ENCODE measurements around the gene CDK5RAP2. TPM values are rescaled to one million over a fixed set of nuclear protein-coding genes. Genes with fewer than 3 reads are reported as not detected.

The CDK5RAP2 gene
- total and polyA plus RNA-seq, 9 of the 15 experiments (the other 6 are each of a cell fraction or from before 2014, with no cell fraction given), result 19.9 to 68.8 (median 42.2) TPM

GRCh38 chr9:120536094-120536493, 43.9 kb downstream of the CDK5RAP2 start (continued):
- TF ChIP-seq, protein P1, sequence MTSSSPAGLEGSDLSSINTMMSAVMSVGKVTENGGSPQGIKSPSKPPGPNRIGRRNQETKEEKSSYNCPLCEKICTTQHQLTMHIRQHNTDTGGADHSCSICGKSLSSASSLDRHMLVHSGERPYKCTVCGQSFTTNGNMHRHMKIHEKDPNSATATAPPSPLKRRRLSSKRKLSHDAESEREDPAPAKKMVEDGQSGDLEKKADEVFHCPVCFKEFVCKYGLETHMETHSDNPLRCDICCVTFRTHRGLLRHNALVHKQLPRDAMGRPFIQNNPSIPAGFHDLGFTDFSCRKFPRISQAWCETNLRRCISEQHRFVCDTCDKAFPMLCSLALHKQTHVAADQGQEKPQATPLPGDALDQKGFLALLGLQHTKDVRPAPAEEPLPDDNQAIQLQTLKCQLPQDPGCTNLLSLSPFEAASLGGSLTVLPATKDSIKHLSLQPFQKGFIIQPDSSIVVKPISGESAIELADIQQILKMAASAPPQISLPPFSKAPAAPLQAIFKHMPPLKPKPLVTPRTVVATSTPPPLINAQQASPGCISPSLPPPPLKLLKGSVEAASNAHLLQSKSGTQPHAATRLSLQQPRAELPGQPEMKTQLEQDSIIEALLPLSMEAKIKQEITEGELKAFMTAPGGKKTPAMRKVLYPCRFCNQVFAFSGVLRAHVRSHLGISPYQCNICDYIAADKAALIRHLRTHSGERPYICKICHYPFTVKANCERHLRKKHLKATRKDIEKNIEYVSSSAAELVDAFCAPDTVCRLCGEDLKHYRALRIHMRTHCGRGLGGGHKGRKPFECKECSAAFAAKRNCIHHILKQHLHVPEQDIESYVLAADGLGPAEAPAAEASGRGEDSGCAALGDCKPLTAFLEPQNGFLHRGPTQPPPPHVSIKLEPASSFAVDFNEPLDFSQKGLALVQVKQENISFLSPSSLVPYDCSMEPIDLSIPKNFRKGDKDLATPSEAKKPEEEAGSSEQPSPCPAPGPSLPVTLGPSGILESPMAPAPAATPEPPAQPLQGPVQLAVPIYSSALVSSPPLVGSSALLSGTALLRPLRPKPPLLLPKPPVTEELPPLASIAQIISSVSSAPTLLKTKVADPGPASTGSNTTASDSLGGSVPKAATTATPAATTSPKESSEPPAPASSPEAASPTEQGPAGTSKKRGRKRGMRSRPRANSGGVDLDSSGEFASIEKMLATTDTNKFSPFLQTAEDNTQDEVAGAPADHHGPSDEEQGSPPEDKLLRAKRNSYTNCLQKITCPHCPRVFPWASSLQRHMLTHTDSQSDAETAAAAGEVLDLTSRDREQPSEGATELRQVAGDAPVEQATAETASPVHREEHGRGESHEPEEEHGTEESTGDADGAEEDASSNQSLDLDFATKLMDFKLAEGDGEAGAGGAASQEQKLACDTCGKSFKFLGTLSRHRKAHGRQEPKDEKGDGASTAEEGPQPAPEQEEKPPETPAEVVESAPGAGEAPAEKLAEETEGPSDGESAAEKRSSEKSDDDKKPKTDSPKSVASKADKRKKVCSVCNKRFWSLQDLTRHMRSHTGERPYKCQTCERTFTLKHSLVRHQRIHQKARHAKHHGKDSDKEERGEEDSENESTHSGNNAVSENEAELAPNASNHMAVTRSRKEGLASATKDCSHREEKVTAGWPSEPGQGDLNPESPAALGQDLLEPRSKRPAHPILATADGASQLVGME (CRISPR knock-in tag; IDR thresholded peaks at IDR 0.05), result no peak
- TF ChIP-seq, protein P2, sequence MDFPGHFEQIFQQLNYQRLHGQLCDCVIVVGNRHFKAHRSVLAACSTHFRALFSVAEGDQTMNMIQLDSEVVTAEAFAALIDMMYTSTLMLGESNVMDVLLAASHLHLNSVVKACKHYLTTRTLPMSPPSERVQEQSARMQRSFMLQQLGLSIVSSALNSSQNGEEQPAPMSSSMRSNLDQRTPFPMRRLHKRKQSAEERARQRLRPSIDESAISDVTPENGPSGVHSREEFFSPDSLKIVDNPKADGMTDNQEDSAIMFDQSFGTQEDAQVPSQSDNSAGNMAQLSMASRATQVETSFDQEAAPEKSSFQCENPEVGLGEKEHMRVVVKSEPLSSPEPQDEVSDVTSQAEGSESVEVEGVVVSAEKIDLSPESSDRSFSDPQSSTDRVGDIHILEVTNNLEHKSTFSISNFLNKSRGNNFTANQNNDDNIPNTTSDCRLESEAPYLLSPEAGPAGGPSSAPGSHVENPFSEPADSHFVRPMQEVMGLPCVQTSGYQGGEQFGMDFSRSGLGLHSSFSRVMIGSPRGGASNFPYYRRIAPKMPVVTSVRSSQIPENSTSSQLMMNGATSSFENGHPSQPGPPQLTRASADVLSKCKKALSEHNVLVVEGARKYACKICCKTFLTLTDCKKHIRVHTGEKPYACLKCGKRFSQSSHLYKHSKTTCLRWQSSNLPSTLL (IDR thresholded peaks at IDR 0.05), result no peak

DNA sequence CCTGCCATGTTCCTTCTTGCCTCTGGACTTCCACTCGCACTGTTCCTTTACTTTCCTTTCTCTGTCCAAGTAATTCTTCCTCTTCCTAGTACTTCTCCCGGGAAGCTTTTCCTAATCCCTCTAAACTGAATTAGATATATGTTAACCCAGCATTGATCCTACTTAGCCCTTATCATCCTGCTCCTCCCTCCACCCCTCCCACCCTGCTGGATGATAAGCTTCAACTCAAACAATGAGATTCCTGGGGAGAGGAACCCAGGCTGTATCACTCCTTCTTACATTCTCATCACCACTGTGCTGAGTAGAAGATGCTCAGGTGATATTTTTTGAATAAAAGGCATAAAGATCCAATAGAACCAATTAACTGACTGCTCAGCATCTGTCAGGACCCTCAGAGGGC, 45.7 kb downstream of the CDK5RAP2 start:
- intact Hi-C loops (cut with micrococcal nuclease) (no loop called here), in situ Hi-C loops (cut with MboI) (no loop called here)
- Histone ChIP-seq H3K4me3 (no peak overlapping the region), H4K20me1 (replicated peaks; ENCODE audit: control insufficient read depth, insufficient read depth, low read length) (no peaks in the 10 kb centered on the region), H3K9me1 (ENCODE audit: control insufficient read depth, insufficient read depth, low read length) (no peaks in the 10 kb centered on the region), H3K4me1 (replicated peaks in 1 of 2; ENCODE audit: control insufficient read depth in 2 of 2, insufficient read depth in 2 of 2, low read length in 2 of 2) (peaks cover 0 to 5% of the 10 kb centered on the region in 2 experiments; a peak in 3 of 5 replicates), H3K27me3 (ENCODE audit: control insufficient read depth in 2 of 2, insufficient read depth in 2 of 2, low read length in 2 of 2) (no peaks in the 10 kb centered on the region), H3K9ac (ENCODE audit: insufficient read depth in 1 of 2, low read depth in 2 of 2, low read length in 2 of 2) (no peak overlapping the region), H3K79me2 (ENCODE audit: control insufficient read depth, insufficient read depth, low read length) (no peaks in the 10 kb centered on the region), H2AFZ (ENCODE audit: low read depth, low read length) (no peak overlapping the region), H3K36me3 (ENCODE audit: control insufficient read depth, insufficient read depth, low read length) (peaks cover 87% of the 10 kb centered on the region), H3K27ac (ENCODE audit: extremely low read depth, low read depth, low read length) (no peak overlapping the region), H3K4me2 (ENCODE audit: insufficient read depth, low read length) (no peak overlapping the region), H3K9me3 (replicated peaks; ENCODE audit: control insufficient read depth, insufficient read depth, low read depth, low read length) (no peaks in the 10 kb centered on the region)
- POLR2A ChIA-PET, result interaction anchor here (0.6 to 1.7 kb wide), 2 partner anchors 9 to 243 kb away, joined by 3 to 5 read pairs; no protein-coding TSS in a partner anchor
- CTCF ChIA-PET (ENCODE audit: low intra/inter-chr PET ratio), result no interaction called here
- no peak for ATAC-seq
- BruUV-seq (replicated peaks), result no TSS peak
- DNase-seq (ENCODE audit: extremely low read depth in 1 of 4, low spot score in 3 of 4), result no peak
- FAIRE-seq, result no peak
- WGBS (ENCODE audit: insufficient coverage, low coverage, missing lambda C conversion rate), result 58% methylated on average over 2 of the region's 2 CpGs

Measured in K562 (cell line).